C4-2B (cell line): ENCODE data around the gene FAM193A.
"Not testable (repeated sequence)": the region's sequence is repeated elsewhere in the genome, so short reads cannot be mapped to it uniquely, and the experiment has no call there.

ENCODE experiments used
- H3K27ac ChIP-seq: fragments of 450-650 bp; 2 replicates; pipeline ENCODE4 v1.5.1; 2017
- CTCF ChIP-seq: fragments of 450-650 bp; conservative IDR thresholded peaks from 2 replicates; pipeline ENCODE4 v1.5.1; 2017; ENCODE audit warnings: mild to moderate bottlenecking
- ZFX ChIP-seq: fragments of 450-650 bp; IDR thresholded peaks from 2 replicates; pipeline ENCODE4 v1.6.1; 2017

The FAM193A gene

GRCh38 chr4:2621419-2621818, 85.0 kb downstream of the FAM193A start:
- no peak for TF ChIP-seq ZFX
- TF ChIP-seq CTCF = no peak
- no peak overlapping the region for H3K27ac ChIP-seq

- no peak for TF ChIP-seq CTCF
- TF ChIP-seq ZFX = no peak
- no peak overlapping the region for H3K27ac ChIP-seq
Measured at GRCh38 chr4:2623442-2623841, 87.0 kb downstream of the FAM193A start.

DNA sequence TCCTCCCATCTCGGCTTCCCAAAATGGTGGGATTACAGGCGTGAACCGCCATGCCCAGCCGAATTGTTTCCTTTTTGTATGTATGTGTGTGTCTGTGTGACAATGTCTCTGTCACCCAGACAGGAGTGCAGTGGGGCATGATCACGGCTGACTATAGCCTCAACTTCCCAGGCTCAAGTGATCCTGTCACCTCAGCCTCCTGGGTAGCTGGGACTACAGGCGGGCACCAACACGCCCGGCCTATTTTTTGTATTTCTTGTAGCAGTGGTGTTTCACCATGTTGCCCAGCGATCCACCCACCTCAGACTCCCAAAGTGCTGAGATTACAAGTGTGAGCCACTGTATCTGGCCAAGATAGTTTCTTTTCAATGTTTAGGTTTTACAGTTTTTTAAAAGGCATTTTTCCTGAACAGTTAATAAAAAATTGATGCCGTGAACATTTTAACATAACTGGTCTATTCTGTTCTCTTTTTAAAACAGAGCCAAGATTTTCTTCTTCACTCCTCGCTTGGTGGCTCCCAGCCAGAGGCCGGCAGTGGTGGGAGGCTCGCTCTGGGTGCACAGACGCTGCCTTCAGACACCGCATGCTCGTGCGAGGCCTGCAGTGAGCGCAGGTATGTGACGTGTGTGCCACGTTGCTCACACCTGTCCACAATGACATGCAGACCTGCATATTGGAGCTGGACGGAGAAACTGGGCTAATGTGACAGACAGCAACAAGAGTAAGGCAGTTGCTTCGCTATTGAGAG, 88.5 kb downstream of the FAM193A start:
- no peak for TF ChIP-seq CTCF
- H3K27ac ChIP-seq = no peak overlapping the region

- TF ChIP-seq ZFX = no peak
- no peak for TF ChIP-seq CTCF
- no peak overlapping the region for H3K27ac ChIP-seq
Measured at GRCh38 chr4:2626231-2626630, 89.8 kb downstream of the FAM193A start.

DNA sequence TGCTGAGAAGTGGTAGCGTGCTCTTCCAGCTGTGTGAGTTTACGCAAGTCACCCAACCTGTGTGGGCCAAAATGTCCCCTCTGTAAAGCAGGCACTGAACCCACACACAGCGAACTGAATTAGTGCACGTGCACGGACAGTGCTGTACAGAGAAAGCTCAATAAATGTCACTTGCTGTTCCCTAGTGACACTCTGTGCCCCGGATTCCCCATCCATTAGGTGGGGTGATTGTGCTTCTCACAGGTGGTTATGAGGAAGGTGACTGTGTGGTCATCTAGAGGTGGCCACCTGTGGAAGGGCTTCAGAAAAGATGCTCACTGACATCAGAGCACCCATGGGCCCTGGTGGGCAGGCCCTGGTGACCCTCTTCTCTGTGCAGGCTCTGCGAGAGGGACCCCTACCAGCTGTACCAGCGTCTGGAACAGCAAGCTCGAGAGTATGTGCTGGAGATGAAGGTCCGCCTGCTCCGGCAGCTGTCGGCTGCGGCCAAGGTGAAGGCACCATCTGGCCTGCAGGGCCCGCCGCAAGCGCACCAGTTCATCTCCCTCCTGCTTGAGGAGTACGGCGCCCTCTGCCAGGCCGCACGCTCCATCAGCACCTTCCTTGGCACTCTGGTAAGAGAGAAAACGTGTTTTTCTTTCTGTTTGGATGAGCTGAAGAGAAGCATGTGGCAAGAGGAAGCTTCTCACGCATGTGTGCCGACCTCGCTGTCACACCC, 94.3 kb downstream of the FAM193A start:
- TF ChIP-seq CTCF (no peak), ZFX (no peak)
- no peak overlapping the region for H3K27ac ChIP-seq

GRCh38 chr4:2634014-2634413, 97.6 kb downstream of the FAM193A start:
- H3K27ac ChIP-seq = no peak overlapping the region
- TF ChIP-seq CTCF (no peak), ZFX (no peak)

DNA sequence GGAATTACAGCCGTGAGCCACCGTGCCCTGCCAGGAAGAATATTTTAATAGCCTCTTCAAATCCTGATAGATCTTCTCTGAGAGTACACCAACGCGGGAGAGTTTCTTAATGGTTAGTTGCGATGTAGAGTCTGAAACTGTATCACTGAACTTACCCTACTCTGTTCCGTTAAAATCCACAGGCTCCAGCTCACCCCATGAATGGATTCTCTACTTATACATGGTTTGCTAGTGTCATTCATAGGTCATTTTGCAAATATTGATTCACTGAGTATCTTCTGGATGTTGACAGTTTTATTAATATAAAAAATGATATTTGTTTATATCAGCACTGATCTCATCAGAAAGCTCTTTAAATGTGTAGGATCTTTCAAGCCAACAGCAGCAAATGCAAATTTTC, 99.9 kb downstream of the FAM193A start:
- no peak overlapping the region for H3K27ac ChIP-seq
- TF ChIP-seq CTCF (no peak), ZFX (no peak)

- H3K27ac ChIP-seq = not testable (repeated sequence)
Measured at GRCh38 chr4:2636994-2637393, 100.5 kb downstream of the FAM193A start.
